C4-2B (cell line): ENCODE measurements around the gene HAAO.

Experiments
- ZFX ChIP-seq: fragments of 450-650 bp; IDR thresholded peaks from 2 replicates; pipeline ENCODE4 v1.6.1; 2017
- TF ChIP-seq, protein P1 (sequence below): fragments of 450-650 bp; conservative IDR thresholded peaks from 2 replicates; pipeline ENCODE4 v1.5.1; 2017; ENCODE audit warnings: mild to moderate bottlenecking

DNA sequence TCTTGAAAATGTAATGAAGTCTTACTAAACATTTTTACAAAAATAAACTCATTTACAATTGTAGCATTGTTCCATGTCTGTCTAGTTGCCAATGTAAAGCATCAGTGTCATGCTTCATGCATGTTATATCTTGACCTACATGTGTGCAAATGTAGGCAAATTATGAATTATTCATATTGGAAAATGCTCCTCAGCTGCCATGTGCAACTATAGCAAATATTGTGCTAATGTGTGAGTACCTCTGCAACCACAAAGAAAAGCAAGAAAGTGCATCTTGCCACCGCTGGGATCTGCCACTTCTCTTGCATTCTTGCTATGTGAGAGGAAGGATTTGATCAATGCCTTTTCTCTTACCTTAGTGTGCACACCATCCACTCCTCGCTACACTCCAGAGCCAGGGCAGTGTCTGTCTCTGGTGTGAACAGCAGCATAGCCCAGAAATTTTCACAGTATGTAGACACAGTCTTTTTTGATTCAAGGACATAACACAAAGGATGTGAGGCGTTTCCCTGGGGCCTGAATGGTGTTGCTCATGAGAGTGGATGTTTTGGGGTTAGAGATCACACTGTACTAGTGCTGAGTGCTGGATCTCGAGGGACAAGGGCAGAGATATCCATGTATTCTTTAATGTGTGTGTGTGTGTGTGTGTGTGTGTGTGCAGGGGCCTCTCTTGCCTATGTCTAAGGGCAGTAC is 47.6 kb upstream of the HAAO start:
- TF ChIP-seq, protein P1, sequence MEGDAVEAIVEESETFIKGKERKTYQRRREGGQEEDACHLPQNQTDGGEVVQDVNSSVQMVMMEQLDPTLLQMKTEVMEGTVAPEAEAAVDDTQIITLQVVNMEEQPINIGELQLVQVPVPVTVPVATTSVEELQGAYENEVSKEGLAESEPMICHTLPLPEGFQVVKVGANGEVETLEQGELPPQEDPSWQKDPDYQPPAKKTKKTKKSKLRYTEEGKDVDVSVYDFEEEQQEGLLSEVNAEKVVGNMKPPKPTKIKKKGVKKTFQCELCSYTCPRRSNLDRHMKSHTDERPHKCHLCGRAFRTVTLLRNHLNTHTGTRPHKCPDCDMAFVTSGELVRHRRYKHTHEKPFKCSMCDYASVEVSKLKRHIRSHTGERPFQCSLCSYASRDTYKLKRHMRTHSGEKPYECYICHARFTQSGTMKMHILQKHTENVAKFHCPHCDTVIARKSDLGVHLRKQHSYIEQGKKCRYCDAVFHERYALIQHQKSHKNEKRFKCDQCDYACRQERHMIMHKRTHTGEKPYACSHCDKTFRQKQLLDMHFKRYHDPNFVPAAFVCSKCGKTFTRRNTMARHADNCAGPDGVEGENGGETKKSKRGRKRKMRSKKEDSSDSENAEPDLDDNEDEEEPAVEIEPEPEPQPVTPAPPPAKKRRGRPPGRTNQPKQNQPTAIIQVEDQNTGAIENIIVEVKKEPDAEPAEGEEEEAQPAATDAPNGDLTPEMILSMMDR = no peak
- no peak for TF ChIP-seq ZFX
